ENCODE measurements around the gene ANO5.
A peak's percentile ranks its signal among the peaks of the same experiment; 100 is the strongest.

ANO5 gene, protein sequence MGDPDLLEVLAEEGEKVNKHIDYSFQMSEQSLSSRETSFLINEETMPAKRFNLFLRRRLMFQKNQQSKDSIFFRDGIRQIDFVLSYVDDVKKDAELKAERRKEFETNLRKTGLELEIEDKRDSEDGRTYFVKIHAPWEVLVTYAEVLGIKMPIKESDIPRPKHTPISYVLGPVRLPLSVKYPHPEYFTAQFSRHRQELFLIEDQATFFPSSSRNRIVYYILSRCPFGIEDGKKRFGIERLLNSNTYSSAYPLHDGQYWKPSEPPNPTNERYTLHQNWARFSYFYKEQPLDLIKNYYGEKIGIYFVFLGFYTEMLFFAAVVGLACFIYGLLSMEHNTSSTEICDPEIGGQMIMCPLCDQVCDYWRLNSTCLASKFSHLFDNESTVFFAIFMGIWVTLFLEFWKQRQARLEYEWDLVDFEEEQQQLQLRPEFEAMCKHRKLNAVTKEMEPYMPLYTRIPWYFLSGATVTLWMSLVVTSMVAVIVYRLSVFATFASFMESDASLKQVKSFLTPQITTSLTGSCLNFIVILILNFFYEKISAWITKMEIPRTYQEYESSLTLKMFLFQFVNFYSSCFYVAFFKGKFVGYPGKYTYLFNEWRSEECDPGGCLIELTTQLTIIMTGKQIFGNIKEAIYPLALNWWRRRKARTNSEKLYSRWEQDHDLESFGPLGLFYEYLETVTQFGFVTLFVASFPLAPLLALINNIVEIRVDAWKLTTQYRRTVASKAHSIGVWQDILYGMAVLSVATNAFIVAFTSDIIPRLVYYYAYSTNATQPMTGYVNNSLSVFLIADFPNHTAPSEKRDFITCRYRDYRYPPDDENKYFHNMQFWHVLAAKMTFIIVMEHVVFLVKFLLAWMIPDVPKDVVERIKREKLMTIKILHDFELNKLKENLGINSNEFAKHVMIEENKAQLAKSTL

DNA sequence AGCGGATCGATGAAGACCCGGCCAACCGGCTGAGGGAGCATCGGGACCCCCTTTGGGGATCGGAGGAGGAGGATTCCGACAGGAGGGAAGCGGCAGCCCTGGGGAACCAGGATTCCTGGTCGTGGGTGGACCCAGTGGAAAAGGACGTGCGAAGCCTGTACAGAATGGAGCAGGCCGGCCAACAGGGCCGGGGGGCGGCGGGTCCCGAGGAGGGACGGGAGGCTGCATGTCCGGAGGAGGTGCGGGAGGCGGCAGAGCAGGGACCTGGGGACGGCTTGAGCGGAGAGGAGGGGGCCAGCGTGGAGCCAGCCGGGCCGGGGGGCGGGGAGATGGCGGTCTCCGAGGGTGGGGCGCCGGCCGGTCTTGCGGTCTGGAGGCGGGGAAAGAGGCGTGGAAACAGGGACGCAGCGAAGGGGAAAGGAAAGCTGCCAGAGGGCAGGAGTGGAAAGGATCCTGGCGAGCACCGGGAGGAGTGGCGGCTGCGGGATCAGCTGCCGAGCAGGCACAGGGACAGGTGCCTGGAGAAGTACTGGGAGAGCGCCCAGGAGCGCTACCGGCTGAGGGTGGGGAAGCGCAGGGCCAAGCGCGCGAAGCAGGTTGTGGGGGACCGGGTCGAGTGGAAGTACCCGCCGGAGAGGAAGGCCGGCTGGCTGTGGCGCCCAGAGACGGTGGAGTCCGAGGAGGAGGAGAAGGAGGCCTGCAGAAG, at the start of gene ANO5:
Gene ANO5, plus strand, starts transcription at position 444 of the 706 bp plus-strand sequence. CDS start 408 bp downstream, outside the sequence.
- peak within 1 kb of the TSS; percentile 38 for H3K4me3 ChIP-seq (ENCODE audit: low read depth, low read length)
- in situ Hi-C loops (cut with HindIII; ENCODE audit: low sequenced_read_pairs): no loop called here
- TF ChIP-seq, protein P1, sequence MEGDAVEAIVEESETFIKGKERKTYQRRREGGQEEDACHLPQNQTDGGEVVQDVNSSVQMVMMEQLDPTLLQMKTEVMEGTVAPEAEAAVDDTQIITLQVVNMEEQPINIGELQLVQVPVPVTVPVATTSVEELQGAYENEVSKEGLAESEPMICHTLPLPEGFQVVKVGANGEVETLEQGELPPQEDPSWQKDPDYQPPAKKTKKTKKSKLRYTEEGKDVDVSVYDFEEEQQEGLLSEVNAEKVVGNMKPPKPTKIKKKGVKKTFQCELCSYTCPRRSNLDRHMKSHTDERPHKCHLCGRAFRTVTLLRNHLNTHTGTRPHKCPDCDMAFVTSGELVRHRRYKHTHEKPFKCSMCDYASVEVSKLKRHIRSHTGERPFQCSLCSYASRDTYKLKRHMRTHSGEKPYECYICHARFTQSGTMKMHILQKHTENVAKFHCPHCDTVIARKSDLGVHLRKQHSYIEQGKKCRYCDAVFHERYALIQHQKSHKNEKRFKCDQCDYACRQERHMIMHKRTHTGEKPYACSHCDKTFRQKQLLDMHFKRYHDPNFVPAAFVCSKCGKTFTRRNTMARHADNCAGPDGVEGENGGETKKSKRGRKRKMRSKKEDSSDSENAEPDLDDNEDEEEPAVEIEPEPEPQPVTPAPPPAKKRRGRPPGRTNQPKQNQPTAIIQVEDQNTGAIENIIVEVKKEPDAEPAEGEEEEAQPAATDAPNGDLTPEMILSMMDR (IDR thresholded peaks at IDR 0.05; ENCODE audit: low read depth, low read length): no peak
- no peak for DNase-seq (ENCODE audit: low read depth, low spot score)

DNA sequence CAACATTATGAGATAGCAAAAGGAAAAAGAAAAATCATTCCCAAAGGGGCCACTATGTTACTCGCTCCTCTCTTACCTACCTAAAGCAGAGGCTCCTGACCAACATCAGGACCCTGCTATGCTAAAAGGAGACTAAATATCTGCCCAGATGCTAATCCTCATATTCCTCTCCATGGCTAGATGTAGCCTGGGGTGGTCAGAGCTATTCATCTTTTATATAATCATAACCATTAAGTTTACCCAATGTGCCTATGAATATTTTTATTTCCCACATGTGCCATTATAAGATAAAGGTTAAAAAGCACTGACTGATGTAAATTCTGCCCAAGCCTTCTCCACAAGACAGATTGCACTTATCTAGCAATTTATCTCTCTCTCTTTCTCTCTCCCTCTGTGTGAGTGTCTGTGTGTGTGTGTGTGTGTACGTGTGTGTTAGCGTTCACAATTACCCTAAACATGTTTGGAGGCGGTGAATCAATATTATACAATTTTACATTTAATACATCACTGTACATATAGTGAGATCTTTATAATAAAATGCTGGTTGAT, 41.2 kb upstream of the ANO5 start:
- TF ChIP-seq, protein P1 (IDR thresholded peaks at IDR 0.05; ENCODE audit: low read depth, low read length): no peak
- DNase-seq (ENCODE audit: low read depth, low spot score): no peak
- H3K4me3 ChIP-seq (ENCODE audit: low read depth, low read length): no peak overlapping the region
- in situ Hi-C loops (cut with HindIII; ENCODE audit: low sequenced_read_pairs): no loop called here

DNA sequence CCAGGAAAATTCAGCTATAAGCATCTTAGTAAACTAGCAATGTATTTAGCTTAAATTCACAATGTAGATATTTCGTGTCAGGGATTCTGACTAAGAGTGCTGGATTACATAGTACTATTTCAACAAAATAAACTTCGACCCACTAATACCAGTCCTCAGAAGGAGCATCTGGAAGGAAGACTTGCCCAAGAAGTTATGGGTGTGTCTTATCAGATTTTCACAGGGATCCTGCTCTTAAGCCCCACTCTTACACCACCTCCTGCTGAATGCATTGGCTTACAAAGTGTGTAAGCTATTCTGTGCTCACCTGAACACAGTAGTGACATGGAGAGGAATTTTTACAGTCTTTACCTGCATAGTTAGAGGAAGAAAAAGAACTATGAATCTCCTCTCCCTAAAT, 35.4 kb upstream of the ANO5 start:
- in situ Hi-C loops (cut with HindIII; ENCODE audit: low sequenced_read_pairs): no loop called here
- DNase-seq (ENCODE audit: low read depth, low spot score): no peak
- no peak overlapping the region for H3K4me3 ChIP-seq (ENCODE audit: low read depth, low read length)
- TF ChIP-seq, protein P1 (IDR thresholded peaks at IDR 0.05; ENCODE audit: low read depth, low read length): no peak

DNA sequence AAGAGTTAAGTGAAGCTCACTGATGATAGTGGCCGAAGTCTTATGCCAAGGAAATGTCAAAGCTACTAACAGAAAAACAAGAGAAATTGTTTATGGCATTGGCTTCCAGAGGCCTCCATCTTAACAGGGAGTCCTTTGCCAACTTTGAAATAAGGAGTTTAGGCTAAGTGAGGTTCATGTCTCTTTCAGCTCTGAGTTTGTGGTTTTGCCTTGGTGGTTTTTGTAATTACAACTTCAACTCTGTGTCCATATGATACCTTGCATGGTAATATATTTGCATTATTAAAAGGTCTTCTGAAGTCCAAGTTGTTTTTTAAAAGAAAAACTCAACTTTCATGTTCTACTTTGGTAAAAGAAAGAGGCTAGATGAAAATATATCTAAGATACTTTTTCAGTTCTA, 31.4 kb upstream of the ANO5 start:
- H3K4me3 ChIP-seq (ENCODE audit: low read depth, low read length): no peak overlapping the region
- in situ Hi-C loops (cut with HindIII; ENCODE audit: low sequenced_read_pairs): no loop called here
- DNase-seq (ENCODE audit: low read depth, low spot score): no peak
- TF ChIP-seq, protein P1 (IDR thresholded peaks at IDR 0.05; ENCODE audit: low read depth, low read length): no peak

DNA sequence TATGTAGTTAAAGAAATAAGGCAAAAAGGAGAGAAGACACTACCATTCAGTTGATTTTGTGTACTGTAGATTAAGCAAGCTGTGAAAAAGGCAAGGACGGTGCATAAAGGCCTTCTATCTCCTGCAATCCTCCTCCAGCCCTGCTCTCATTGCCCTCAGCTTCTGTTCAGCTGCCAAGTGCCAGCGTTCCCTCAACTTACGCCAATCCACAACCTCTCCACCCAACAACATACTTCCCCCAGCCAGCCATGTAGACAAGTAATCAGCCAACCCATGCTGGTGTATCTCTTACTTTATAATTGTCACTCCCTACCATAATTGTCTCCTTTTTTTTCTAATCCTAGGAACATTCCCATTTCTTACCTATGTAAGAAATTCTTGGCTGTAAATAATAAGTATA, 30.1 kb upstream of the ANO5 start:
- H3K4me3 ChIP-seq (ENCODE audit: low read depth, low read length): no peak overlapping the region
- DNase-seq (ENCODE audit: low read depth, low spot score): no peak
- in situ Hi-C loops (cut with HindIII; ENCODE audit: low sequenced_read_pairs): no loop called here
- TF ChIP-seq, protein P1 (IDR thresholded peaks at IDR 0.05; ENCODE audit: low read depth, low read length): no peak

DNA sequence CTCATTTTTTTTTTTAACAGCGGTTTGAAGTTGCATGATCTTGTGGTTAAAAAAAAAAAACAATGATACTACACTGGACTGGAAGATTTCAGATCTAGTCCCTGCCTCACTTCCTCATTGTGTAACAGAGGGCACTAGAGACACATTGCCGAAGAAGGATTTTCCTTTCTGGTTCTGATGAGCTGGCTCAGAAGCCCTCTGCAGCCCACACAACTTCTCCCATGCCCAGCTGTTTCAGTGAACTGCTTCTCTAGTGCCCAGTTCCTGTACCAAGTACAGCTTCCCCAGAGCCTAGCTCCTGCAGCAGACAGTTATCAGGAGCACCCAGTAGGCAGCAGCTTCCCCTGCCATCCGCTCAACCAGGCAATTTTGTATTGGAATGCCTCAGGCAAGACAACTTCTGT, 29.5 kb upstream of the ANO5 start:
- no peak overlapping the region for H3K4me3 ChIP-seq (ENCODE audit: low read depth, low read length)
- in situ Hi-C loops (cut with HindIII; ENCODE audit: low sequenced_read_pairs): no loop called here
- TF ChIP-seq, protein P1 (IDR thresholded peaks at IDR 0.05; ENCODE audit: low read depth, low read length): no peak
- no peak for DNase-seq (ENCODE audit: low read depth, low spot score)
